Activated CD8-positive, alpha-beta T cell treated with anti-CD3 and anti-CD28 coated beads, Interleukin-2, amount 10 ng/mL, durations not matched to agents 7 days and 5 days (primary cell): ENCODE results near the gene BACH2. TPM values are rescaled to one million over a fixed set of nuclear protein-coding genes. Genes with fewer than 3 reads are reported as not detected.
"Not testable (repeated sequence)": the region's sequence is repeated elsewhere in the genome, so short reads cannot be mapped to it uniquely, and the experiment has no call there.

Experiments used
- ATAC-seq: fragments of 150-1000 bp; cut with Tn5 transposase; one replicate; pipeline ENCODE4 v1.10.0; 2021; ENCODE audit warnings: moderate library complexity
- CTCF ChIA-PET: fragments of 350-600 bp; sonication (Branson Sonifier 250); formaldehyde crosslinking; loops from one replicate; lab custom pipeline; 2021; ENCODE audit warnings: antibody characterized with exemption; lab: Charles Lee
- POLR2A ChIA-PET: fragments of 350-600 bp; sonication (Branson Sonifier 250); formaldehyde crosslinking; loops from one replicate; lab custom pipeline; 2021; ENCODE audit warnings: antibody characterized with exemption; lab: Charles Lee
- DNase-seq: peaks from one replicate; pipeline ENCODE4 v3.0.0-alpha.2; 2020
- H3K27ac Mint-ChIP-seq: one replicate; pipeline ENCODE4 v1.8.0; 2021; ENCODE audit warnings: mild to moderate bottlenecking, mixed read lengths
- H3K27me3 Mint-ChIP-seq: one replicate; pipeline ENCODE4 v1.8.0; 2021; ENCODE audit warnings: low read depth, mixed read lengths
- H3K36me3 Mint-ChIP-seq: one replicate; pipeline ENCODE4 v1.8.0; 2021; ENCODE audit warnings: low read depth, mixed read lengths
- H3K4me1 Mint-ChIP-seq: one replicate; pipeline ENCODE4 v1.8.0; 2021; ENCODE audit warnings: low read depth, mixed read lengths
- H3K4me3 Mint-ChIP-seq: one replicate; pipeline ENCODE4 v1.8.0; 2021; ENCODE audit warnings: mild to moderate bottlenecking, mixed read lengths
- H3K9me3 Mint-ChIP-seq: one replicate; pipeline ENCODE4 v1.8.0; 2022; ENCODE audit warnings: mixed read lengths; ENCODE audit not compliant: insufficient read depth
- total RNA-seq, 2 experiments: library from RNA; stranded (reverse); gene quantifications; one replicate each; pipeline ENCODE4 v1.2.3, GENCODE V29; 2021

BACH2 gene
- total RNA-seq, 2 experiments from 2014 or later: 61.3 to 70.9 TPM

- no peak for DNase-seq
- Mint-ChIP-seq H3K27ac (peak overlapping the region; percentile 78), H3K27me3 (no peaks in the 10 kb centered on the region), H3K4me1 (peaks cover 80% of the 10 kb centered on the region), H3K4me3 (peak overlapping the region; percentile 77), H3K9me3 (peaks cover 12% of the 10 kb centered on the region), H3K36me3 (peaks cover 64% of the 10 kb centered on the region)
- ATAC-seq: no peak
- ChIA-PET CTCF (interaction anchor here (0.8 to 8.3 kb wide), 10 partner anchors 17 to 350 kb away, joined by 3 to 253 read pairs (median 6); no protein-coding TSS in a partner anchor), POLR2A (interaction anchor here (0.6 to 1.9 kb wide), 5 partner anchors 16 to 184 kb away, joined by 3 to 8 read pairs (median 4); no protein-coding TSS in a partner anchor)
These were observed 5.7 kb downstream of the BACH2 start for GRCh38 chr6:90290811-90291420.

GRCh38 chr6:90289902-90290301, 6.7 kb downstream of the BACH2 start:
- Mint-ChIP-seq H3K4me3 (no peak overlapping the region), H3K27ac (no peak overlapping the region), H3K9me3 (peaks cover 12% of the 10 kb centered on the region), H3K36me3 (peaks cover 64% of the 10 kb centered on the region), H3K4me1 (peaks cover 90% of the 10 kb centered on the region), H3K27me3 (no peaks in the 10 kb centered on the region)
- ATAC-seq (no peak), DNase-seq (no peak)
- POLR2A ChIA-PET: interaction anchor here (0.6 to 1.9 kb wide), 7 partner anchors 25 to 189 kb away, joined by 3 to 8 read pairs (median 4); no protein-coding TSS in a partner anchor
- CTCF ChIA-PET: interaction anchor here (1.0 to 8.3 kb wide), 8 partner anchors 11 to 349 kb away, joined by 3 to 253 read pairs (median 25); no protein-coding TSS in a partner anchor

DNA sequence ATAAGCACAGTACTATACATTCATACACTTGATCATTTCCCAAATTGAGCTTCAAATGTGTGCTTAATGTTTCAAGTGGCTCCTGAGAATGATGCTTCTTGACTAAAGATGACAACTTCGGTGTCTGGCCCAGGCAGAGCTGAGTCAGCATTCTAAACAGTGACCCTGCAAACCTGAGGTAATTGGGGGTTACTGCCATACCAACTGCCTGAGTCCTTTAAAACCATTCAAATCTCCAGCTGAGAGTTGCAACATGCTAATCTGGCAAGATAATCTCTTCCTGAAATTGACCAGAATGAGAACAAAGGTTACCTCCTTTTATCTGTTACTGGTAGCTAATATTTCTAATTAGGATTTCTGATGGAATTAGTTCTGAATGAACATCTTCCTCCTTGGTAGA, 8.2 kb downstream of the BACH2 start:
- peaks cover 92% of the 10 kb centered on the region for H3K4me1 Mint-ChIP-seq
- POLR2A ChIA-PET: interaction anchor here (1.0 to 5.2 kb wide), 7 partner anchors 7 to 191 kb away, joined by 3 to 30 read pairs (median 4); no protein-coding TSS in a partner anchor
- peaks cover 56% of the 10 kb centered on the region for H3K36me3 Mint-ChIP-seq
- no peaks in the 10 kb centered on the region for H3K27me3 Mint-ChIP-seq
- CTCF ChIA-PET: interaction anchor here (0.7 to 8.3 kb wide), 20 partner anchors 10 to 348 kb away, joined by 3 to 253 read pairs (median 4); no protein-coding TSS in a partner anchor
- DNase-seq (no peak), ATAC-seq (no peak)
- no peak overlapping the region for H3K27ac Mint-ChIP-seq
- H3K9me3 Mint-ChIP-seq: peaks cover 12% of the 10 kb centered on the region
- no peak overlapping the region for H3K4me3 Mint-ChIP-seq

DNA sequence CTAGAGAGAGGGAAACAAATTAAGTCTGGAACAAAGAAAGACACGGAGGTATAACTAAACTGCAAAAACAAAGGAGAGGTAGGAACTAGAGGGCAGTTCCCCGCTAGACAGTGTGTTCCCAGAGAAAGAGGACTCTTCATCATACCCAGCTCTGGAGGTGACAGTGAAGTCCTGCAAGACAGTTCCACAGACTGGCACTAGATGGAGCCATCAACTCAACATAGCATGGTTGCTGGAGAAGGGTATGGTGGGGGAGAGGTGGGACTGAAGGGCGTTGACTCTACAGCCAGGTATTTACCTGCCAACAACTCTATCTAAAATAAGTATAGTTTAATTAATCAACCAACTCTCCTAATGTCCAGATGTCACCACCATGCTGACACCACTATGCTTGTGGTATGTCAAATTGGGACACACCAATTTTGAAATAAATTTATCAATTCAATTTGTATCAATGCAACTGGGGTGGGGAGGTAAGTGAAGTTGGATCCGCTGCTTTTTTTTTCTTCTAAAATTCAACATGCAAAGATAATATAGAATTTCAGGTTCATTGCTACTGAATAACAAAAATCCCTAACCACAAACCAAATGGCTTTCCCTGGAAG, 9.7 kb downstream of the BACH2 start:
- H3K4me1 Mint-ChIP-seq: peaks cover 91% of the 10 kb centered on the region
- no peaks in the 10 kb centered on the region for H3K27me3 Mint-ChIP-seq
- ChIA-PET CTCF (interaction anchor here (0.6 to 8.3 kb wide), 32 partner anchors 9 to 349 kb away, joined by 3 to 253 read pairs (median 4); no protein-coding TSS in a partner anchor), POLR2A (interaction anchor here (0.5 to 5.2 kb wide), 4 partner anchors 9 to 187 kb away, joined by 3 to 48 read pairs (median 20); no protein-coding TSS in a partner anchor)
- H3K9me3 Mint-ChIP-seq: peaks cover 12% of the 10 kb centered on the region
- peak; percentile 81 for DNase-seq
- ATAC-seq: peak; percentile 17
- H3K36me3 Mint-ChIP-seq: peaks cover 61% of the 10 kb centered on the region
- H3K4me3 Mint-ChIP-seq: peak overlapping the region; percentile 75
- peak overlapping the region; percentile 78 for H3K27ac Mint-ChIP-seq

DNA sequence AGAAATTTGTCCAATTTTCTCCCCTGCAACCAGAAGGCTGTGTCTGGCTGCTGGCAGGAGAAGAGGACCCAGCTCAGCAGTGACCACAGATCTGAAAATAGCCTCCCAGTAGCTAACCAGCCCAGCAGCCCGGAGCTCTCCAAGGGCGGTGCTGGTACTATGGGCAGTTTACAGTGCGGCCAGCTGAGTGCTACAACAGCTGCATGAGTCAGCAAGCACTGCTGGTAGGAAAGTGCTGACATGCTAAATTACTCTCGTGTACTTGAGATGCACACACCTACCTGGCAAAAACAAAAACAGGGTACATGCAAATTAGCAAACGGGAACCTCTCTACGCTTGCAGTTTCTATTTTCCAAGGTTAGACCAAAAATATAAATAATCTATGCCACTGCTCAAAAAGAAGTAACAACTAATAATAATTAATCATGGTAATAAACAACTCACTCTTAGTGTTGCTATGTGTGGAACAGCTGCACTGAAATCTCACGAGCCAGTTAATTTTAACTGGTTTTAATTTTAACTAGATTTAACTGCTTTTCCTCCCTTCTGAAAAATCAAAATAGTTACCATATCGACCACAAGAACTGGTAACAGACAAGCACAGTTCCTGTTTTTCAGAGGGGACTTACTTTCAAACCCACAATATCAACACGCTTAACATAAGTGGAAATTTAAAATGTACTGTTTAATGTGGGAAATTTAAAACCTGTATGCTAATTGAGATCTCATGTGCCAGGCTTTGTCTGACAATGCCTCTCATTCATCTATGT, 10.8 kb downstream of the BACH2 start:
- Mint-ChIP-seq H3K36me3 (peaks cover 54% of the 10 kb centered on the region), H3K9me3 (peaks cover 12% of the 10 kb centered on the region), H3K27me3 (no peaks in the 10 kb centered on the region), H3K27ac (peak overlapping the region; percentile 78), H3K4me1 (peaks cover 89% of the 10 kb centered on the region), H3K4me3 (peak overlapping the region; percentile 75)
- DNase-seq: peak; percentile 73
- ChIA-PET CTCF (interaction anchor here (0.7 to 8.3 kb wide), 35 partner anchors 8 to 345 kb away, joined by 3 to 253 read pairs (median 5); no protein-coding TSS in a partner anchor), POLR2A (interaction anchor here (0.8 to 5.2 kb wide), 15 partner anchors 8 to 205 kb away, joined by 3 to 48 read pairs (median 7); no protein-coding TSS in a partner anchor)
- ATAC-seq: peak; percentile 60

DNA sequence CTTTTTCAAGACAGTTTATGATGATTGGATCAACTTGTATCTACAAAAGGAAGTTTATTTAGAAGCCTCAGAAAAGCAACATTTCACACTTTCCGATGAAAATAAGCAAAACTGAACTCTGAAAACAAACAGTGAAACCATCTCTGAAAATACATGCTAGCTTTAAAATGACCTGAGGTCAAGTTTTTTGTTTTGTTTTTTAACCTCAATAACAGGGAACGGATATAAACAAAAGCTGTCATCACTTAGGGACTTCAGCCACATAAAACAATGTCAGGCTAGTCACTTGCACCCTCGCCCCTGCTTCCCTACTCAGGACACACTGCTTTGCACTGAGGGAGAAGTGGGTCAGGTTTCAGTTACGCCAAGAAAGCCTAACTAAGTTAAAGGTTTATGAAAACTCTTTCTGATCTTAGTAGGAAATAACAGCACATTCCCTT, 11.6 kb downstream of the BACH2 start:
- Mint-ChIP-seq H3K36me3 (peaks cover 49% of the 10 kb centered on the region), H3K4me3 (peak overlapping the region; percentile 75), H3K27ac (peak overlapping the region; percentile 78), H3K4me1 (peaks cover 85% of the 10 kb centered on the region), H3K27me3 (no peaks in the 10 kb centered on the region), H3K9me3 (peaks cover 12% of the 10 kb centered on the region)
- ChIA-PET CTCF (interaction anchor here (0.7 to 8.3 kb wide), 32 partner anchors 8 to 348 kb away, joined by 3 to 253 read pairs (median 4); no protein-coding TSS in a partner anchor), POLR2A (interaction anchor here (0.7 to 5.2 kb wide), 25 partner anchors 9 to 205 kb away, joined by 3 to 48 read pairs (median 4); partner anchors contain the start of gene BACH2)
- DNase-seq: peak; percentile 43
- peak; percentile 34 for ATAC-seq

DNA sequence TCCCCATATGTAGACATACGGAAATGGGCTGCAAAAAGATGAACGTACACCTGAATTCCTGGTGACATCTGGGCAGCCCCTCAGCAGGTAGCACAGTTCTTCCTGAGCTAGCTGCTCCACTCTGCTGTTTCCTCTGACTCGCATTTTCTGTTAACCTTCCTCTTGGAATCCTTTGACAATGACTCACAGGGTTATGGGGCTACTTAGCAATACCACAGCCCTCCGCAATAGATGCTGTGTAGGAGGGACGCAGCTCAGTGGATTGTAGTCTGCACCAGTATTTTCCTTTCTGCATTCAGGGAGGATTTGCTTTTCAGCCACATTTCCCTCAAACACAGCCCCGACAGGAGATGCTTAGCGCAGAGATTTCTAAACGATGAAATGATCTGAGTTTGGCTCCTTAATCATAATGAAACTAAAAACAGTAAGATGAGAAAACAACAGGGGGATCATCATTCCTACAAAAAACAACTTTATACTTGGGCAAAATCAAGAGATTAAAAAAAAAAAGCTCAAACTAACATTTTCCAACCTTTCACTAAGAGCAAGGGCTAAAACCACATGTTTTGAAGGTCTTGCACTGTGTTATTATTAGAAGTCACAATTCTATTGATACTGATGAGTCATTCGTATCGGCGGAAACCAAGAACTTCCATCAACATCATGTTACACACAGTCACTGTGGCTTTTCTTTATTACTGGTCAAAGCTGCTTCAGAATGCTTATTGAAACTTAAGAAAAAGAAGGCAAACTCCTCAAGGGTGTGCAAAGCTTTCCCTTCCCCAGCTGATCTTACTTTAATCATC, 12.2 kb downstream of the BACH2 start:
- peaks cover 44% of the 10 kb centered on the region for H3K36me3 Mint-ChIP-seq
- POLR2A ChIA-PET: interaction anchor here (0.6 to 5.2 kb wide), 26 partner anchors 10 to 206 kb away, joined by 3 to 48 read pairs (median 4); partner anchors contain the start of gene BACH2
- peaks cover 12% of the 10 kb centered on the region for H3K9me3 Mint-ChIP-seq
- ATAC-seq (peak; percentile 64), DNase-seq (peak; percentile 65)
- H3K27me3 Mint-ChIP-seq: no peaks in the 10 kb centered on the region
- peaks cover 85% of the 10 kb centered on the region for H3K4me1 Mint-ChIP-seq
- H3K27ac Mint-ChIP-seq: peak overlapping the region; percentile 78
- peak overlapping the region; percentile 75 for H3K4me3 Mint-ChIP-seq
- CTCF ChIA-PET: interaction anchor here (0.7 to 8.3 kb wide), 31 partner anchors 9 to 348 kb away, joined by 3 to 253 read pairs (median 4); no protein-coding TSS in a partner anchor

DNA sequence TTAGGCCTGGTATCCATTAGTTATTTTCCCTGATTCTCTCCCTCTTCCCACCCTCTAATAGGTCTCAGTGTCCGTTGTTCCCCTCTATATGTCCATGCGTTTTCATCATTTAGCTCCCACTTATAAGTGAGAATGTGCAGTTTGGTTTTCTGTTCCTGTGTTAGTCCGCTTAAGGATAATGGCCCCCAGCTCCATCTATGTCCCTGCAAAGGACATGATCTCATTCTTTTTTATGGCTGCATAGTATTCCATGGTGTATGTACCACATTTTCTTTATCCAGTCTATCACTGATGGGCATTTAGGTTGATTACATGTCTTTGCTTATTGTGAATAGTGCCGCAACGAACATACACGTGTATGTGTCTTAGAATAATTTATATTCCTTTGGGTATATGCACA, 14.4 kb downstream of the BACH2 start:
- H3K4me3 Mint-ChIP-seq, CTCF ChIA-PET, DNase-seq, POLR2A ChIA-PET, H3K9me3 Mint-ChIP-seq, H3K27me3 Mint-ChIP-seq, H3K27ac Mint-ChIP-seq, ATAC-seq: not testable (repeated sequence)
- Mint-ChIP-seq H3K4me1 (peaks cover 84% of the 10 kb centered on the region), H3K36me3 (peaks cover 34% of the 10 kb centered on the region)

DNA sequence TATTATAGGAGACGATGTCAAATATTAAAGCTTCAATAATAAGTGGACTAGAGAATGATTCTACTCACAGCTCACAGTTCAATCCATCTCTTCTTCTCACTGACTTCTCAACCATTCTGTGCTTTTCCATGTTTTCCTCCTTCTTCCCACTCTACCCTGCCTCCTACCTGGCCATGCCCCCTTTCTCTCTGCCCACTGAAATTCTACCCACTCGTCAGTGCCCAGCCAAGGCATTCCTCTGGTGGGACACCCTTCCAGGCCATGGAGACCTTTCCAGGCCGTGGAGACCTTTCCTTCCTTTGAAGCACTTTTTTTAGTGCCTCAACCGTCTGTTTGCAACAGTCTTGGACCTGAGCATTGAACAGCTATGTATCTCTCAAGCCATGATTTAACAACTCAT, 18.5 kb downstream of the BACH2 start:
- no peak for DNase-seq
- Mint-ChIP-seq H3K9me3 (peaks cover 5% of the 10 kb centered on the region), H3K36me3 (peaks cover 42% of the 10 kb centered on the region), H3K4me3 (no peak overlapping the region), H3K27ac (peak overlapping the region; percentile 76), H3K27me3 (no peaks in the 10 kb centered on the region), H3K4me1 (peaks cover 88% of the 10 kb centered on the region)
- ATAC-seq: no peak
- CTCF ChIA-PET: interaction anchor here (0.9 to 2.0 kb wide), 8 partner anchors 9 to 290 kb away, joined by 3 to 7 read pairs (median 4); no protein-coding TSS in a partner anchor
- POLR2A ChIA-PET: interaction anchor here (0.5 to 1.9 kb wide), 4 partner anchors 43 to 115 kb away, joined by 3 to 8 read pairs (median 4); no protein-coding TSS in a partner anchor
